ENCODE results near the gene WDR44.

The WDR44 gene

GRCh38 chrX:118392716-118393115 lies 46.8 kb downstream of the WDR44 start:
- H3K27ac ChIP-seq, result no peak overlapping the region
- TF ChIP-seq CTCF (IDR thresholded peaks at IDR 0.05), result no peak

GRCh38 chrX:118396113-118396512 lies 50.2 kb downstream of the WDR44 start:
- no peak for DNase-seq (ENCODE audit: low spot score)
- TF ChIP-seq CTCF (IDR thresholded peaks at IDR 0.05), result no peak
- no peak overlapping the region for H3K4me3 ChIP-seq
- no peak overlapping the region for H3K27ac ChIP-seq

More at GRCh38 chrX:118392716-118393115, 46.8 kb downstream of the WDR44 start:
- DNase-seq (ENCODE audit: low spot score), result no peak
- H3K4me3 ChIP-seq, result no peak overlapping the region

- TF ChIP-seq CTCF (IDR thresholded peaks at IDR 0.05), result no peak
- no peak overlapping the region for H3K4me3 ChIP-seq
- no peak overlapping the region for H3K27ac ChIP-seq
- no peak for DNase-seq (ENCODE audit: low spot score)
Observed at GRCh38 chrX:118418811-118419251, 72.9 kb downstream of the WDR44 start.

GRCh38 chrX:118420462-118420861 lies 74.6 kb downstream of the WDR44 start:
- no peak overlapping the region for H3K4me3 ChIP-seq
- no peak for TF ChIP-seq CTCF (IDR thresholded peaks at IDR 0.05)
- H3K27ac ChIP-seq, result no peak overlapping the region
- no peak for DNase-seq (ENCODE audit: low spot score)

- TF ChIP-seq CTCF (IDR thresholded peaks at IDR 0.05), result no peak
- Histone ChIP-seq H3K4me3 (no peak overlapping the region), H3K27ac (no peak overlapping the region)
- no peak for DNase-seq (ENCODE audit: low spot score)
Observed at GRCh38 chrX:118423558-118423957, 77.7 kb downstream of the WDR44 start.

GRCh38 chrX:118432799-118433198 lies 86.9 kb downstream of the WDR44 start:
- DNase-seq (ENCODE audit: low spot score), result no peak
- Histone ChIP-seq H3K4me3 (no peak overlapping the region), H3K27ac (no peak overlapping the region)
- TF ChIP-seq CTCF (IDR thresholded peaks at IDR 0.05), result no peak

- no peak overlapping the region for H3K27ac ChIP-seq
- H3K4me3 ChIP-seq, result no peak overlapping the region
- no peak for DNase-seq (ENCODE audit: low spot score)
- no peak for TF ChIP-seq CTCF (IDR thresholded peaks at IDR 0.05)
Observed at GRCh38 chrX:118437283-118437682, 91.4 kb downstream of the WDR44 start.
